ENCODE results near the gene PLEKHA5.

DNA sequence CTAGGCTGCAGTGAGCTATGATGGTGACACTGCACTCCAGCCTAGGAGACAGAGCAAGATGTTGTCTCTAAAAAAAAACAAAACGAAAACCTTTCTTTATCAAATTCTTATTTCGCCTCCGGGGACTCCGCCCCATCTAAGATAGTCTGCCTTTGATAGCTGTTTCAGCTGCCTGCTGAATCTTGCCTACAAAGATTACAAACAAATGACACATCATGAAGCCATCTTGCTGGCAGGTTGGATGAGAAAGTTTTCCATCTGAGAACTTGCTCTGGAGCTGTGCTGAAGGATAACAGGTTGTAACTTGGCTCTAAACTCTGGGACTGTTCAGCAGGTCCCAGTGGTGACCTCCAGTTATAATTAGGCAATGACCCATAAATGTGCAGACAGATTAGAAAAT, 268.0 kb downstream of the PLEKHA5 start:
- TF ChIP-seq, protein P1, sequence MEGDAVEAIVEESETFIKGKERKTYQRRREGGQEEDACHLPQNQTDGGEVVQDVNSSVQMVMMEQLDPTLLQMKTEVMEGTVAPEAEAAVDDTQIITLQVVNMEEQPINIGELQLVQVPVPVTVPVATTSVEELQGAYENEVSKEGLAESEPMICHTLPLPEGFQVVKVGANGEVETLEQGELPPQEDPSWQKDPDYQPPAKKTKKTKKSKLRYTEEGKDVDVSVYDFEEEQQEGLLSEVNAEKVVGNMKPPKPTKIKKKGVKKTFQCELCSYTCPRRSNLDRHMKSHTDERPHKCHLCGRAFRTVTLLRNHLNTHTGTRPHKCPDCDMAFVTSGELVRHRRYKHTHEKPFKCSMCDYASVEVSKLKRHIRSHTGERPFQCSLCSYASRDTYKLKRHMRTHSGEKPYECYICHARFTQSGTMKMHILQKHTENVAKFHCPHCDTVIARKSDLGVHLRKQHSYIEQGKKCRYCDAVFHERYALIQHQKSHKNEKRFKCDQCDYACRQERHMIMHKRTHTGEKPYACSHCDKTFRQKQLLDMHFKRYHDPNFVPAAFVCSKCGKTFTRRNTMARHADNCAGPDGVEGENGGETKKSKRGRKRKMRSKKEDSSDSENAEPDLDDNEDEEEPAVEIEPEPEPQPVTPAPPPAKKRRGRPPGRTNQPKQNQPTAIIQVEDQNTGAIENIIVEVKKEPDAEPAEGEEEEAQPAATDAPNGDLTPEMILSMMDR (IDR thresholded peaks at IDR 0.05; ENCODE audit: low read depth, low read length): no peak
- no peak for TF ChIP-seq EZH2phosphoT487 (IDR thresholded peaks at IDR 0.05; ENCODE audit: low read depth)

All from OCI-LY3 (cell line).